NCI-H345 (cell line): ENCODE measurements around the gene PPT2.
"Not testable (repeated sequence)": the region's sequence is repeated elsewhere in the genome, so short reads cannot be mapped to it uniquely, and the experiment has no call there.

Experiments
- DNase-seq: peaks from one replicate; lab custom pipeline; 2025; lab: John Stamatoyannopoulos, UW

The PPT2 gene

GRCh38 chr6:32210191-32210601 lies 56.3 kb downstream of the PPT2 start:
- DNase-seq = no peak

- DNase-seq = not testable (repeated sequence)
Observed at GRCh38 chr6:32211432-32211831, 57.5 kb downstream of the PPT2 start.

- DNase-seq = no peak
Observed at GRCh38 chr6:32212076-32212760, 58.3 kb downstream of the PPT2 start.
